GM19372 (cell line): ENCODE results near the gene ELK4.

Experiments used
- ATAC-seq: cut with Tn5 transposase; IDR thresholded peaks from one replicate; pipeline ENCODE4 v1.9.1; 2021; ENCODE audit warnings: mild to moderate bottlenecking, low read depth, moderate library complexity; ENCODE audit not compliant: unreplicated experiment

ELK4 gene

GRCh38 chr1:205569411-205570172 lies 62.2 kb downstream of the ELK4 start:
- ATAC-seq = no peak

- ATAC-seq = no peak
Observed at GRCh38 chr1:205568469-205569361, 63.1 kb downstream of the ELK4 start.

- ATAC-seq = no peak
Observed at GRCh38 chr1:205568135-205568468, 63.7 kb downstream of the ELK4 start.

- no peak for ATAC-seq
Observed at GRCh38 chr1:205567716-205568115, 64.1 kb downstream of the ELK4 start.

DNA sequence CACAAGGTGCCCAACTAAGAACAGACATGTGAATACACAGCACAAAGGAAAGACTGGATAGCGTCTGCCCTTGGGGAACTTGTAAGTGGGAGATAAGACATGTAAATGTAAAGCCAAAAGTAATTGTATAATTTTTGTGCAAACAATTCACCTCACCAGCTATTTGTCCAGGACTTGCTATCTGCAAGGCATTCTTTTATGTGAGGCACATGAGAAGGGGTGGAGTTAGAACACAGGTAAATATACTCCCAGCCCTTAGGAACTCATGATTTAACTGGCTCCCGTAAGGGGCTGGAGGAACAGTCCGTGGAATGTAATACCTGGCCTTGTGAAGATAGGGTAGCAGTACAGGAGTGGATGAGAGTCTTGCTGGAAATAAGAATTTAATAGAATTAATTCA lies 66.0 kb downstream of the ELK4 start:
- no peak for ATAC-seq

DNA sequence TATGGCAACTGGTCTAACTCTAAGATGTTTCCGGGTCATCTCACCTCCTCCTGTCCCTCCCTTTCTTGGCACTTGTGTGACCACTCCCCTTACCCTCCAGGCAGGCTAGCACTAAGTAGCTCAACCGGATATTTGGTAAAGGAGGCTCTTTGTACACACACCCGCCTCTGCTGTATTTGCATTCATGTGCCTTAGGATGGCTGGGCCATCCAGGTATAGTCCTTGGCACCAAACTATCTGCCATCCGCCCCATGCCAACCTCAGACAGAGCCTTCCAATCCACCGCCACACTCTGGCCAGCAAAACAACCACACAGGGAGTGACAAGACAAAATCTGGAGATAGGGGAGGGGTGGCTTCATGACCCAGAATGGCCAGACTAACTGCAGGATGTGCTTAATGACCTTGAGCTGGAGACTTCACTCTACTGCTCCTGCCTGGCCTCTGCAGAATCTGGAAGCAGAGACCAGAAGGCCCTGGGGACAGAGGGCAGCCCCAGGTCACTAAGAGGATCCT lies 67.8 kb downstream of the ELK4 start:
- no peak for ATAC-seq

GRCh38 chr1:205561501-205562203 lies 70.2 kb downstream of the ELK4 start:
- ATAC-seq = no peak
